ENCODE results near the gene MMRN2. TPM values are rescaled to one million over a fixed set of nuclear protein-coding genes. Genes with fewer than 3 reads are reported as not detected.
A peak's percentile ranks its signal among the peaks of the same experiment; 100 is the strongest.

The MMRN2 gene
- total and polyA plus RNA-seq, 8 donors, result 20.6 to 41.8 (median 30.2) TPM

- no peaks in the 10 kb centered on the region for H3K36me3 ChIP-seq
- intact Hi-C loops (cut with DNase I), result no loop called here
- H3K4me1 ChIP-seq, result peaks cover 32 to 58% of the 10 kb centered on the region in 2 donors
- H3K9me3 ChIP-seq, result no peaks in the 10 kb centered on the region
- peak within 1 kb of the TSS; percentile 89 to 92 for H3K27ac ChIP-seq
- peaks cover 0 to 49% of the 10 kb centered on the region in 2 donors for H3K27me3 ChIP-seq
- ATAC-seq (peak; percentile 25), DNase-seq (peak in 1 of 4 donors; percentile 88)
- no peak for TF ChIP-seq CTCF (IDR thresholded peaks at IDR 0.05)
- H3K4me3 ChIP-seq, result peak within 1 kb of the TSS; percentile 52 to 56
These were observed 11.0 kb upstream of the MMRN2 start, which contains the start of gene ADIRF for GRCh38 chr10:86968271-86968993. TSS of gene ADIRF (plus strand) at chr10:86968482. CDS start at chr10:86968545, 63 bp downstream.

- H3K36me3 ChIP-seq, result no peaks in the 10 kb centered on the region
- no peak for ATAC-seq
- no peaks in the 10 kb centered on the region for H3K9me3 ChIP-seq
- intact Hi-C loops (cut with DNase I), result no loop called here
- DNase-seq, result peak in 1 of 4 donors; percentile 44
- H3K27ac ChIP-seq, result peak overlapping the region in 1 of 2 donors; percentile 92
- no peak for TF ChIP-seq CTCF (IDR thresholded peaks at IDR 0.05)
- peak overlapping the region in 1 of 2 donors; percentile 56 for H3K4me3 ChIP-seq
- H3K27me3 ChIP-seq, result peaks cover 0 to 49% of the 10 kb centered on the region in 2 donors
- peaks cover 32 to 58% of the 10 kb centered on the region in 2 donors for H3K4me1 ChIP-seq
These were observed 10.1 kb upstream of the MMRN2 start for GRCh38 chr10:86967481-86967941.

DNA sequence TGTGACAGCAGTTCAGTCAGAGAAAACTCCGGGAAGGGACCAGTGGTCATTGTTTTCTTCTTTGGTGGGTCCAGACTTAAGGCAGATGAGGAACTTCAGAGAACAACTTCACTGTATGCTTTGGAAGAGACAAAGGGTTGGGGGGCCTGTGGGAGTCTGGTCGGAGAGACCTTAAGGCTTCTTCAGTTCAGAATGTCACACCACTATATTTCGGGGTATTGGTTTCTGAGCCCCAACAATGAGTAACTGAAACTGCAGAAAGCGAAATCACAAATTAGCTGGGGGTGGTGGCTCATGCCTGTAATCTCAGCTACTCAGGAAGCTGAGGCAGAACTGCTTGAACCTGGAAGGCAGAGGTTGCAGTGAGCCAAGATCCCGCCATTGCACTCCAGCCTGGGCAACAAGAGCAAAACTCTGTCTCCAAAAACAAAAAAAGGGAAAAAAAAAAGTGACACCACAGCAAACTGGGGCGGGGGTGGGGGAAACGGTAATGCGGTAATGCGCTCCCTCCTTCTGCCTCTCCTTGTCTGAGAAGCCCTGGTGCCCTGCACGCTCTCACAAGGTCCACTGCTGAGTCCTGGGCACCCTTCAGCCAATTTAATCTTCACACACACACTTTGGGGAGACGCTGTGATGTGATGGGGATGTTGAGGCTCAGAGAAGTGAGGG lies 8.7 kb upstream of the MMRN2 start:
- Histone ChIP-seq H3K4me1 (peaks cover 27 to 50% of the 10 kb centered on the region in 2 donors), H3K27me3 (peaks cover 0 to 38% of the 10 kb centered on the region in 2 donors), H3K4me3 (no peak overlapping the region), H3K9me3 (no peaks in the 10 kb centered on the region), H3K36me3 (no peaks in the 10 kb centered on the region), H3K27ac (no peak overlapping the region)
- intact Hi-C loops (cut with DNase I), result no loop called here
- no peak for DNase-seq
- TF ChIP-seq CTCF (IDR thresholded peaks at IDR 0.05), result no peak
- ATAC-seq, result no peak

DNA sequence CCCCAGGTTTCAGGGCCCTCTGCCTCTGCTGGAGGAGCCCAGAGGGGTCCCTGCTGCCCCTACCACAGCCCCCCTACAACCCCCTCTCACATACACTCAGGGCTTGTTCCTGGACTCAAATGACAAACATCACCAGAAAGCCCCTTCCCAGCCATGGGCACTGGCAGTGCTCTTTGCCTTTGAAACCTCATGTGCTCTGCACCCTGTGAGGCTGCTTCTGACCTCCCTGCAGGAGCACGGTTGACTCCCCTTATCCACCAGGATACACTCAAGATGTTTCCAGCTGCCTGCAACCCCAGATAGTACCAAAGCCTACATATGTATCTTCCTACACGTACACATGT lies 7.4 kb upstream of the MMRN2 start:
- intact Hi-C loops (cut with DNase I), result no loop called here

More for the DNA sequence above, 7.4 kb upstream of the MMRN2 start:
- H3K4me3 ChIP-seq, result no peak overlapping the region
- H3K36me3 ChIP-seq, result no peaks in the 10 kb centered on the region
- no peak for TF ChIP-seq CTCF (IDR thresholded peaks at IDR 0.05)
- no peaks in the 10 kb centered on the region for H3K9me3 ChIP-seq
- peaks cover 26 to 49% of the 10 kb centered on the region in 2 donors for H3K4me1 ChIP-seq
- H3K27me3 ChIP-seq, result peaks cover 0 to 29% of the 10 kb centered on the region in 2 donors
- no peak overlapping the region for H3K27ac ChIP-seq
- no peak for DNase-seq
- ATAC-seq, result no peak
